H1 (cell line): Measurements from ENCODE around the gene ZNF799. TPM values are rescaled to one million over a fixed set of nuclear protein-coding genes. Genes with fewer than 3 reads are reported as not detected.
"Not testable (repeated sequence)": the region's sequence is repeated elsewhere in the genome, so short reads cannot be mapped to it uniquely, and the experiment has no call there.

ENCODE experiments used
- CTCF ChIA-PET: fragments of 300-600 bp; sonication (Branson Sonifier 250); formaldehyde crosslinking; loops from one replicate; lab custom pipeline; 2021; ENCODE audit not compliant: partially characterized antibody; lab: Charles Lee
- POLR2A ChIA-PET: fragments of 300-600 bp; sonication (Branson Sonifier 250); formaldehyde crosslinking; loops from one replicate; lab custom pipeline; 2021; ENCODE audit warnings: inconsistent platforms; ENCODE audit not compliant: partially characterized antibody; lab: Charles Lee
- DNase-seq, 2 experiments: peaks; one replicate each; pipeline versions ENCODE4 v3.0.0 to v3.0.0-alpha.2; 2010 to 2022; ENCODE audit warnings: low spot score in 2 of 2, low read depth in 1 of 2, mixed read lengths in 1 of 2
- FAIRE-seq: peaks from 2 replicates; lab custom pipeline; 2011; peaks lifted over from hg19 to GRCh38; lab: Jason Lieb, UNC
- H2AFZ ChIP-seq: 2 replicates; pipeline ENCODE4 v1.8.1; 2012; ENCODE audit warnings: low read length, inconsistent platforms
- H2AK5ac ChIP-seq: 2 replicates; pipeline ENCODE4 v1.6.1; 2013; ENCODE audit warnings: low read depth, low read length
- H2BK120ac ChIP-seq: replicated peaks from 2 replicates; pipeline ENCODE3; 2013; ENCODE audit warnings: low read depth, low read length, inconsistent platforms
- H2BK12ac ChIP-seq: 2 replicates; pipeline ENCODE4 v1.6.1; 2013; ENCODE audit warnings: low read depth, low read length
- H2BK15ac ChIP-seq: 2 replicates; pipeline ENCODE4 v1.6.1; 2013; ENCODE audit warnings: low read length
- H2BK20ac ChIP-seq: 2 replicates; pipeline ENCODE4 v1.6.1; 2013; ENCODE audit warnings: low read length
- H2BK5ac ChIP-seq: 2 replicates; pipeline ENCODE4 v1.6.1; 2013; ENCODE audit warnings: low read depth, low read length
- H3K14ac ChIP-seq: 2 replicates; pipeline ENCODE4 v1.6.1; 2013; ENCODE audit warnings: inconsistent platforms; ENCODE audit not compliant: insufficient read length
- H3K18ac ChIP-seq: 2 replicates; pipeline ENCODE4 v1.6.1; 2013; ENCODE audit warnings: low read length; ENCODE audit errors: extremely low read depth
- H3K23ac ChIP-seq: 2 replicates; pipeline ENCODE4 v1.6.1; 2013; ENCODE audit warnings: inconsistent platforms; ENCODE audit not compliant: insufficient read length
- H3K23me2 ChIP-seq: 2 replicates; pipeline ENCODE4 v1.6.1; 2013; ENCODE audit warnings: low read depth, low read length
- H3K27ac ChIP-seq: 2 replicates; pipeline ENCODE4 v1.6.1; 2011; ENCODE audit warnings: low read depth, low read length, inconsistent platforms
- H3K27me3 ChIP-seq, 4 experiments: replicated peaks in 1 of 4; 1 replicate in 1 of 4; 2 replicates in 3 of 4; pipeline versions ENCODE4 v1.6.1 to v1.8.1; 2011 to 2013; ENCODE audit warnings: low read length in 3 of 4, mild to moderate bottlenecking in 3 of 4, inconsistent platforms in 2 of 4, mixed read lengths in 2 of 4, moderate library complexity in 1 of 4; ENCODE audit not compliant: control insufficient read depth in 3 of 4, insufficient read depth in 3 of 4; ENCODE audit errors: extremely low read depth in 1 of 4
- H3K36me3 ChIP-seq, 4 experiments: 2 replicates each; pipeline versions ENCODE4 v1.6.1 to v1.8.1; 2011 to 2013; ENCODE audit warnings: mild to moderate bottlenecking in 4 of 4, low read length in 3 of 4, moderate library complexity in 2 of 4, control low read depth in 1 of 4, inconsistent platforms in 1 of 4; ENCODE audit not compliant: insufficient read depth in 4 of 4, control insufficient read depth in 2 of 4
- H3K4ac ChIP-seq: replicated peaks from 2 replicates; pipeline ENCODE3; 2013; ENCODE audit warnings: low read length, low read depth, mixed read lengths, inconsistent platforms; ENCODE audit not compliant: insufficient read length
- H3K4me1 ChIP-seq, 4 experiments: replicated peaks in 1 of 4; 1 replicate in 1 of 4; 2 replicates in 3 of 4; pipeline versions ENCODE4 v1.6.1 to v1.8.1; 2011 to 2013; ENCODE audit warnings: low read length in 3 of 4, inconsistent platforms in 2 of 4, mixed read lengths in 1 of 4; ENCODE audit not compliant: insufficient read depth in 4 of 4, control insufficient read depth in 3 of 4
- H3K4me2 ChIP-seq, 2 experiments: 2 replicates each; pipeline versions ENCODE4 v1.6.1 to v1.8.1; 2011 to 2013; ENCODE audit warnings: low read depth in 2 of 2, low read length in 2 of 2, control low read depth in 1 of 2, inconsistent platforms in 1 of 2, mild to moderate bottlenecking in 1 of 2; ENCODE audit not compliant: insufficient read depth in 1 of 2
- H3K4me3 ChIP-seq, 4 experiments: fragments of 200-600, 300-600 bp in 1 of 4; sonication (generic), shearing (Covaris generic), sonication (Bioruptor Twin) in 1 of 4; 2 replicates each; pipeline versions ENCODE4 v1.5.1 to v1.8.1; 2011 to 2016; ENCODE audit warnings: low read length in 4 of 4, low read depth in 3 of 4, control low read depth in 2 of 4, inconsistent platforms in 2 of 4, mild to moderate bottlenecking in 2 of 4, mixed read lengths in 1 of 4, moderate library complexity in 1 of 4; ENCODE audit not compliant: insufficient read depth in 2 of 4; ENCODE audit errors: extremely low read depth in 1 of 4
- H3K56ac ChIP-seq: replicated peaks from 2 replicates; pipeline ENCODE3; 2013; ENCODE audit warnings: low read depth, mild to moderate bottlenecking, mixed read lengths, low read length, inconsistent platforms; ENCODE audit not compliant: insufficient read length
- H3K79me1 ChIP-seq: 2 replicates; pipeline ENCODE4 v1.6.1; 2013; ENCODE audit warnings: low read depth, low read length, control low read depth
- H3K79me2 ChIP-seq, 2 experiments: 2 replicates each; pipeline versions ENCODE4 v1.6.1 to v1.8.1; 2012 to 2013; ENCODE audit warnings: low read length in 2 of 2, mild to moderate bottlenecking in 2 of 2, inconsistent platforms in 1 of 2; ENCODE audit not compliant: insufficient read depth in 2 of 2, control insufficient read depth in 1 of 2
- H3K9ac ChIP-seq, 4 experiments: replicated peaks in 1 of 4; 1 replicate in 1 of 4; 2 replicates in 3 of 4; pipeline versions ENCODE4 v1.6.1 to v1.8.1; 2011 to 2013; ENCODE audit warnings: low read depth in 3 of 4, low read length in 3 of 4, control low read depth in 2 of 4, mild to moderate bottlenecking in 2 of 4, moderate library complexity in 2 of 4, inconsistent platforms in 1 of 4; ENCODE audit errors: extremely low read depth in 1 of 4
- H3K9me3 ChIP-seq, 2 experiments: 2 replicates each; pipeline versions ENCODE4 v1.6.1 to v1.8.1; 2012 to 2013; ENCODE audit warnings: mild to moderate bottlenecking in 2 of 2, moderate library complexity in 2 of 2, control low read depth in 1 of 2, inconsistent platforms in 1 of 2, low read depth in 1 of 2, low read length in 1 of 2, mixed read lengths in 1 of 2; ENCODE audit not compliant: insufficient read depth in 2 of 2
- H4K20me1 ChIP-seq, 2 experiments: replicated peaks in 1 of 2; 2 replicates each; pipeline versions ENCODE3 to v1.8.1; 2011 to 2013; ENCODE audit warnings: inconsistent platforms in 2 of 2, low read length in 2 of 2, mild to moderate bottlenecking in 1 of 2; ENCODE audit not compliant: insufficient read depth in 2 of 2, control insufficient read depth in 1 of 2
- H4K5ac ChIP-seq: 2 replicates; pipeline ENCODE4 v1.6.1; 2013; ENCODE audit warnings: low read length, low read depth, mixed read lengths, inconsistent platforms; ENCODE audit not compliant: insufficient read length
- H4K8ac ChIP-seq: 2 replicates; pipeline ENCODE4 v1.8.0; 2013; ENCODE audit warnings: mild to moderate bottlenecking, moderate library complexity, low read length, inconsistent platforms; ENCODE audit not compliant: insufficient read depth; ENCODE audit errors: extremely low read depth
- H4K91ac ChIP-seq: replicated peaks from 2 replicates; pipeline ENCODE3; 2013; ENCODE audit warnings: low read length, mixed read lengths, inconsistent platforms; ENCODE audit not compliant: insufficient read length
- TBP ChIP-seq: IDR thresholded peaks from 2 replicates; pipeline ENCODE4 v1.6.1; 2011; ENCODE audit warnings: low read depth, low read length, improper control_type of control experiment
- WGBS, 2 experiments: shearing (Covaris generic) in 1 of 2; methylation state at CpG; one replicate each; pipeline versions ENCODE4 v1.1.6 to v1.1.7; 2013 to 2015; ENCODE audit warnings: low lambda C conversion rate in 2 of 2, mixed read lengths in 2 of 2, inconsistent platforms in 1 of 2, low coverage in 1 of 2, missing lambda C conversion rate in 1 of 2; ENCODE audit not compliant: insufficient replicate concordance in 2 of 2, insufficient coverage in 1 of 2, insufficient read length in 1 of 2; ENCODE audit errors: extremely low coverage in 1 of 2, missing lambda C conversion rate in 1 of 2; 5-methylcytosine and 5-hydroxymethylcytosine counted together
- polyA plus RNA-seq, 7 experiments: library from polyadenylated mRNA; depleted of rRNA in 3 of 7; stranded (reverse) in 5 of 7; unstranded in 2 of 7; fragments of >200 nt in 5 of 7; fragments of 200-250 nt in 2 of 7; gene quantifications; 1 replicate in 5 of 7; 2 replicates in 1 of 7; 4 replicates in 1 of 7; pipeline versions ENCODE4 v1.2.1 to v1.2.3, GENCODE V29; 2011 to 2013; ENCODE audit warnings: missing spikeins in 2 of 7, mixed read lengths in 2 of 7
- total RNA-seq: library from RNA; stranded (reverse); fragmentation: NEBNext Ultra II Directional; extraction: Animal tissue kit (Norgen Biotek cat#: 25700); gene quantifications from 2 replicates; pipeline ENCODE4 v1.2.1, GENCODE V29; 2021

Gene ZNF799
- total and polyA plus RNA-seq, 2 of the 8 experiments (the other 6 are each of a cell fraction or from before 2014, with no cell fraction given) = 1.00 to 4.2 TPM

DNA sequence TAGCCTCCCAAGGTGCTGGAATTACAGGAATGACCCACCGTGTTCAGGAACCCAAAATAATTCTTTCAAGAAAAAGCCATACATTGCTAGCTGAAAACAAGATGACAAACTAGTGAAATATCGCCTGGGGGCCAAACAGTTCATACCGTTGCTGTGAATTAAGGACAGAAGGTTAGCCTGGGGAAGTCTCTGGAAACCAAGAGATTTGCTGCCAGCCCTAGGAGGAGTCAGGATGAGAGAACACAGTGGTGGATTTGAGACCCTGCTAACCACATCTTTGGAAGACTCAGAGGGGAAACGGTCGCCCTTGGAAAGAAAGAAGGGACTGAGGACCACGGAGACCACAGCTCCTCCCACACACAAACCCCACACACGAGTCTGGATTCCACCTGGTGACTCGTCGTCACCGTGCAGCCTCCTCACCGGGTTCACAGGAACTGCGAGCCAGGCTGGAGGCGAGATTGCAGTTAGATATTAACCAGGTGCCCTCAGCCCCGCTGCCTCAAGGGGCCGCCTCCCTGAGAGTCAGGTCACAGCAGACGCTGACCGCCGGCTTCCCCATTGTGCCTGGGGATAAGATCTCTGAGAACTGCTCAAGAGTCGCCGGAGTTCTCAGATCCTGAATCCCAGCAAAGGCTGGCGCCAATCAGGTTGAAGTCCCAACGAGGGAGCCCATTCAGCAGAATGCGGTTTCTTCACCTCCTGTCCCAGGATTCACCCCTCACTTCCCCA is 1.0 kb downstream of the ZNF799 start:
- not testable (repeated sequence) for H3K79me1 ChIP-seq, FAIRE-seq, H3K56ac ChIP-seq, H3K27ac ChIP-seq, H3K9me3 ChIP-seq, H2BK15ac ChIP-seq, H3K23me2 ChIP-seq
- TF ChIP-seq TBP = peak; percentile 61; the same call in 1 of the 2 replicates
- TF ChIP-seq, all 59 proteins: peak for 1; not testable (repeated sequence) for 58
- H3K27me3 ChIP-seq, H3K18ac ChIP-seq, H2BK20ac ChIP-seq, H4K20me1 ChIP-seq, H3K14ac ChIP-seq, H2BK5ac ChIP-seq, H4K8ac ChIP-seq, H2BK120ac ChIP-seq, H2BK12ac ChIP-seq, H4K5ac ChIP-seq, H2AK5ac ChIP-seq, H3K4me1 ChIP-seq, H4K91ac ChIP-seq, DNase-seq, H3K4ac ChIP-seq, H3K23ac ChIP-seq, H3K36me3 ChIP-seq, H3K79me2 ChIP-seq: not testable (repeated sequence)
- H3K4me3 ChIP-seq = peak overlapping the region; percentile 72 to 80 (median 76)
- H3K9ac ChIP-seq = peak overlapping the region in 2 of 4 experiments; percentile 27 to 75; a peak in 3 of 7 replicates
- H2AFZ ChIP-seq = peak overlapping the region; percentile 95; the same call in 1 of the 2 replicates
- CTCF ChIA-PET = interaction anchor here (1.7 to 1.9 kb wide), 2 partner anchors 21 to 30 kb away, joined by 4 to 6 read pairs; no protein-coding TSS in a partner anchor
- WGBS, 2 experiments = 9% methylated on average over 19 of the region's 23 CpGs; no CpG with 5 or more reads in 1 of the 2 experiments
- peak overlapping the region; percentile 79 to 97 for H3K4me2 ChIP-seq
- POLR2A ChIA-PET = interaction anchor here (1.3 to 2.0 kb wide), 2 partner anchors 35 to 96 kb away, joined by 6 read pairs; partner anchors contain the start of gene ZNF442
